Esophagus squamous epithelium (tissue), 5 donors: Measurements from ENCODE around the gene ARHGEF17. TPM values are rescaled to one million over a fixed set of nuclear protein-coding genes. Genes with fewer than 3 reads are reported as not detected.
A peak's percentile ranks its signal among the peaks of the same experiment; 100 is the strongest.

Experiments used
- DNase-seq: peaks from one replicate; lab custom pipeline; 2025; lab: John Stamatoyannopoulos, UW
- H3K27ac ChIP-seq, 4 donors: fragments of 200-600 bp; sonication (generic); one replicate each; pipeline ENCODE4 v1.5.1; 2016 to 2019; ENCODE audit warnings: mild to moderate bottlenecking in 1 of 4
- H3K27me3 ChIP-seq, 4 donors: fragments of 200-600 bp; sonication (generic); 1 replicate in 3 of 4; 2 replicates in 1 of 4; pipeline versions ENCODE4 v1.5.1 to v1.6.0; 2017 to 2021; ENCODE audit warnings: antibody characterized with exemption in 1 of 4
- H3K36me3 ChIP-seq, 3 donors: fragments of 200-600 bp; sonication (generic); one replicate each; pipeline ENCODE4 v1.5.1; 2016 to 2019
- H3K4me1 ChIP-seq, 3 donors: fragments of 200-600 bp; sonication (generic); one replicate each; pipeline ENCODE4 v1.5.1; 2017 to 2019
- H3K4me3 ChIP-seq, 4 donors: fragments of 200-600 bp; sonication (generic); 1 replicate in 3 of 4; 2 replicates in 1 of 4; pipeline ENCODE4 v1.5.1; 2016 to 2019; ENCODE audit warnings: mild to moderate bottlenecking in 2 of 4, moderate library complexity in 1 of 4
- H3K9me3 ChIP-seq, 3 donors: fragments of 200-600 bp; sonication (generic); one replicate each; pipeline ENCODE4 v1.5.1; 2016 to 2019
- CTCF ChIP-seq, 6 experiments: fragments of 450-650 bp in 4 of 6; fragments of 200-600 bp in 2 of 6; sonication (generic) in 2 of 6; IDR thresholded peaks; one replicate each; pipeline ENCODE4 v1.5.1; 2016 to 2019; ENCODE audit warnings: antibody characterized with exemption in 6 of 6, mild to moderate bottlenecking in 4 of 6, moderate library complexity in 4 of 6
- POLR2A ChIP-seq, 4 donors: fragments of 450-650 bp; IDR thresholded peaks; one replicate each; pipeline ENCODE4 v1.6.1; 2017; ENCODE audit warnings: antibody characterized with exemption in 4 of 4, mild to moderate bottlenecking in 4 of 4, moderate library complexity in 3 of 4
- WGBS, 2 donors: methylation state at CpG; one replicate each; pipeline ENCODE4 v1.1.5; 2018; 5-methylcytosine and 5-hydroxymethylcytosine counted together
- intact Hi-C: fragments of 100-400 bp; cut with DNase I; formaldehyde crosslinking; loops from one replicate; pipeline ENCODE4 v1.15.0; 2022
- total RNA-seq, 4 donors: library from RNA; depleted of rRNA; stranded (reverse); fragments of >200 nt; gene quantifications; one replicate each; pipeline ENCODE4 v1.1.0, GENCODE V29; 2016
- donor health status: DM: yes; HTN: yes; CAD: no.

Gene ARHGEF17
- total RNA-seq, 4 donors from 2014 or later, result 3.2 to 23.1 (median 5.4) TPM

- no peak for DNase-seq
- peaks cover 33 to 94% (median 57%) of the 10 kb centered on the region in 3 donors for H3K4me1 ChIP-seq
- intact Hi-C loops, result no loop called here
- no peak overlapping the region for H3K4me3 ChIP-seq
- H3K27me3 ChIP-seq, result no peaks in the 10 kb centered on the region
- no peak for TF ChIP-seq CTCF (IDR thresholded peaks at IDR 0.05)
- no peak for TF ChIP-seq POLR2A (IDR thresholded peaks at IDR 0.05)
- H3K9me3 ChIP-seq, result no peaks in the 10 kb centered on the region
- H3K27ac ChIP-seq, result peak overlapping the region; percentile 50 to 91 (median 84)
- H3K36me3 ChIP-seq, result no peaks in the 10 kb centered on the region
- WGBS, 2 donors, result 78 to 79% methylated on average over 1 to 2 of the region's 2 CpGs
Measured at GRCh38 chr11:73324665-73325035, 16.6 kb downstream of the ARHGEF17 start.

GRCh38 chr11:73325036-73325981 is 17.2 kb downstream of the ARHGEF17 start:
- Histone ChIP-seq H3K27me3 (no peaks in the 10 kb centered on the region), H3K4me1 (peaks cover 33 to 94% (median 54%) of the 10 kb centered on the region in 3 donors), H3K4me3 (no peak overlapping the region), H3K27ac (peak overlapping the region; percentile 50 to 91 (median 84)), H3K9me3 (no peaks in the 10 kb centered on the region), H3K36me3 (no peaks in the 10 kb centered on the region)
- intact Hi-C loops, result no loop called here
- WGBS, 2 donors, result 67 to 83% methylated on average over 2 to 9 of the region's 13 CpGs
- TF ChIP-seq CTCF (IDR thresholded peaks at IDR 0.05) (no peak), POLR2A (IDR thresholded peaks at IDR 0.05) (no peak)
- no peak for DNase-seq

- Histone ChIP-seq H3K36me3 (no peaks in the 10 kb centered on the region), H3K4me1 (peaks cover 19 to 94% (median 54%) of the 10 kb centered on the region in 3 donors), H3K4me3 (no peak overlapping the region), H3K27me3 (no peaks in the 10 kb centered on the region), H3K9me3 (no peaks in the 10 kb centered on the region), H3K27ac (peak overlapping the region in 3 of 4 donors; percentile 44 to 85 (median 64))
- WGBS, 2 donors, result 48 to 52% methylated on average over 8 to 9 of the region's 10 CpGs
- intact Hi-C loops, result no loop called here
- no peak for TF ChIP-seq POLR2A (IDR thresholded peaks at IDR 0.05)
- TF ChIP-seq CTCF (IDR thresholded peaks at IDR 0.05), result no peak
- no peak for DNase-seq
Measured at GRCh38 chr11:73326929-73327811, 19.1 kb downstream of the ARHGEF17 start.

- no peaks in the 10 kb centered on the region for H3K27me3 ChIP-seq
- H3K9me3 ChIP-seq, result no peaks in the 10 kb centered on the region
- no peak overlapping the region for H3K4me3 ChIP-seq
- TF ChIP-seq POLR2A (IDR thresholded peaks at IDR 0.05) (no peak), CTCF (IDR thresholded peaks at IDR 0.05) (no peak)
- H3K36me3 ChIP-seq, result no peaks in the 10 kb centered on the region
- no peak for DNase-seq
- peak overlapping the region in 2 of 4 donors; percentile 44 to 64 for H3K27ac ChIP-seq
- peaks cover 19 to 94% (median 49%) of the 10 kb centered on the region in 3 donors for H3K4me1 ChIP-seq
- 55 to 67% methylated on average over 3 to 4 of the region's 4 CpGs for WGBS, 2 donors
- intact Hi-C loops, result no loop called here
Measured at GRCh38 chr11:73327812-73328364, 19.8 kb downstream of the ARHGEF17 start.
